ENCODE results near the gene SLC4A2.

Gene SLC4A2

DNA sequence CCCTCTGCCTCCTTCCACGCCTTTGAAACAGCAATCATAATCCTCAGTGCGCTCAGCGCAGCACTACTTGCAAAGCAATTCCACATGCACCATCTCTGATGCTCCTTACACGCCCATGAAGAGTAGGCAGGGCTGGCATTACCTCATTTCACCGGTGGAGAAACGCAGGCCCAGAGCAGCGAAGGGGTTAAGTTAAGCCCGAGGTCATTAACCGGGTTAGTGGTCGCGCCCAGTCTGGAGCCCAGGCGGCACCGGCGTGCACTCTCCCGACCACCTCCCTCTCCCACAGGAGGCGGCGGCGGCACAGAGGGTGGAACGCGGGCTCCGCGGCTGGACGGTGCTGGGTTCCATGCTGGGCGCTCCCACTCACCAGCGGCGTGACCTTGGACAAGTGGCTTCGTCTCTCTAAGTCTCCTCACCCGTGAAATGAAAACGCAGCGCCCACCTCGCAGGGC is 20.7 kb downstream of the SLC4A2 start:
- no peak for DNase-seq (ENCODE audit: low read depth)

GRCh38 chr7:151080522-151081169 is 21.3 kb downstream of the SLC4A2 start, which contains the start of gene FASTK:
FASTK (minus strand) TSS chr7:151080809; CDS start chr7:151080766, 43 bp downstream.
- no peak for DNase-seq (ENCODE audit: low read depth)

DNA sequence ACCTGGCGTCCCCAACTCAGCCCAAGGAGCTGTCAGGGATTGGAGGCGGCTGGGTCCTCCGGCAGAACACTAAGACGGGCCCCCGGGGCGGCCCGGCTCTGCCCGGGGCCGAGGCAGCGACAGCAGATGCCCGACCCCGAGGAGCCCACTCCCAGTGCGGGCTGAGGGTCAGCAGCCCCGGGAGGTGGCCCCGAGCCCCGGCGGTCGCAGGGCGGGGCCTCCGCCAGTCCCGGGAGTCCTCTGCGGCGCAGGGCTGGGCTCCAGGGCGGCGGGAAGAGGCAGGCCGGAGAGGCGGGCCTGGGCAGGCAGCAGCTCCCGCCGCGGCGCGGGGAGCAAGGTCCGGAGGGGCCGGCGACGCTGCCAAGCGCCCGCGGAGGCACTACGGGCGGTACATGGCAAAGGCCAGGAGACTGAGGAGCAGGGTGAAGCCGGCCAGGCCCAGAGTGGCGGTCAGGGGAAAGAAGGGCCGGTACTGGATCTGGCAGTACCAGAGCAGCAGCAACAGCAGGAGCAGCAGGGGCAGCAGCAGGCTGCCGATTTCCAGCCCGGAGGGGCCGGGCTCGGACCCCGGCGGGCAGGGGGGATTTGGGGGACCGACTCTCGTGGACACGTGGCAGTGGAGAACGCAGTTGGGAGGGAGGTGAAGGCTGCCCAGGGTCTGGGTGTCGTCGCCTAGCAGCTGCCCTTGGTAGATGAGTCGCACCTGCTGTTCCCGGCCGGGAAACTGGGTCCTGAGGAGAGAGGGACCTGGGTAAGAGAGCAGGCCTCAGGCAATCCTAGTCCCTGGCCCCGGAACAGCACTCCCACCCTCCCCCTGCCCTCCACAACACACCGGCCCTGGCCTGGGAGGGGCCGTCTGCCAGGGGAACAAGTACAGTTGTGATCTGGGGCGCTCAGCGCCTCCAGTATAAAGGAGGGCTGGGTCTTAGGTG is 22.0 kb downstream of the SLC4A2 start:
- DNase-seq (ENCODE audit: low read depth), result no peak

DNA sequence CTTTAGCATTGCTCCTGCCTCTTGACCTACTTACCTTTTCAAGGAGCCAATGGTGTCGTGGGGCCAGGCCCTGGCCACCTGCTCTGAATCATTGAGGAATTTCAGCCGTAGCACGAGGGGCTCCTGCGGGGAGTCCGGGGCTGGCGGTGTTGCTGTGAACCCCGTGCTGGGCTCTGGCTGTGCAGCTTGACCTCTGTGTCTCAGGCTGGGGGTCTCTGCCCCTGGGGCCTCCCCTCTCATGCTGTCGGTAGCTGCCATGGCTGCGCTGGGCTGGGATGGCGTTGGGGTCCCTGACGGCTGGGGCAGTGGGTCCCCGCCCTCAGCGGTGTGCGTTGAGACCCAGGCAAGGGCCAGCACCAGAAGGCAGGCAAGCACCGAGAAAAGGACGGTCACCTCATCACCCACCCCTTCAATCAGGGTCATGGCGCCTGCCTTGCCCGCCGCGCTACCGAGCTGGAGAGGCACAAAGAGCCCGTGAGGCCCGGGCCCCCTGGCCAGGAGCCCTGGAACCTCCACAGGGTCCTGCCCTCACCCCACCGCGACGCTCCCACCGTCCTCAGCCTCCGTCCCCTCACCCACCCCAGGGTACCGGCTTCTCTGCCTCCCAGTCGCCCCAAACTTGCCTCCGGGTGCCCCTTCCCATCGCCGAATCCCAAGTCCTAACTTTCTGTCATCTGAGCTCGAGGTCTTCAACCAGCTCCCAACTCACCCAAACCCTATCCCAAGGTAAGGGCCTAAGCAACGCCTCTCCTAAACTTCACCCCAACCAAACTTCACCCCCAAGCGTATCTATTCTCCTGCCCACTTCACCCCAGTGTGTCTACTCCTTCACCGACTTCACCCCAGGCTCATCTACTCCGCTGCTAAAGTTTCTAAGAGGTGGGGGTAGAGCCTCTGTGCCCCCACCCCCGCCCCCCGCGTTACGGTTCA is 23.0 kb downstream of the SLC4A2 start:
- DNase-seq (ENCODE audit: low read depth), result no peak

DNA sequence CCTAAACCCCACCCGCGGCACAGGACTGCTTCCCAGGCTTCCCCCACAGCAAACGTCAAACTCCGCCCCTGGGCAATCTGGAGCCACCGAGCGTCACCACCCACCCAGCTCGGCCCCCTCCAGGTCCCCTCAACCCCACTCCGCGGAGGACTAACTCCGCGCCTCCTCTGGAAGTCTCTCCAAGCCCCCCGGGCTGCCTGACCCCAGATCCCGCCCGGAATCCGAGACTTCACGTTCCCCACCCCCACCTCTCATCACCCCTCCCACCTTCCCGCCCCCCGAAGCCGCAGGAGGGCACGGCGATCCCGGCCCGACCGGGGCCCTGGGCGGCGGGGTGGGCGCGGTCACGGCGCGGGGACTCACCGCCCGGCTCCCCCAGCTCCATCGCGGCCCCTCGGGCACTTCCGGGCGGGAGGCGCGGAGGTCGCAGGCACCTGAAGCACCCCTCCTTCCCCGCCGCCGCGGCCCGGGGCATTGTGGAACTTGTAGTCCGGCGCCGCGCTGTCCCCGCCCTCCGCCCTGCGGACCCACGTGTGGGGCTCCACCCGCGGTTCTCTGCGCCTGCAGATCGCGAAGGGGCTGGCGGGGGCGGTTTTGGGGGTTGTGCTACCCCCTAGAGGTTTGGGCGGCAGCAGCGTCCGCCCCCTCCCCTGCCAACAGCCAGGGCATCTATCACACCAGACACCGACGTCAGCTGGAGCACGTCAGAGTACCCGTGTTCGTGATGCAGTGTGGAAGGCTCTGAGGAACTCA is 23.9 kb downstream of the SLC4A2 start, which contains the start of gene TMUB1:
TMUB1 (minus strand) TSS at position 423 of the 753 bp plus-strand sequence. CDS start 930 bp downstream, outside the sequence.
- DNase-seq (ENCODE audit: low read depth), result no peak

- no peak for DNase-seq (ENCODE audit: low read depth)
Observed at GRCh38 chr7:151083824-151084160, 24.4 kb downstream of the SLC4A2 start.

- no peak for DNase-seq (ENCODE audit: low read depth)
Observed at GRCh38 chr7:151085329-151085690, 25.9 kb downstream of the SLC4A2 start.

DNA sequence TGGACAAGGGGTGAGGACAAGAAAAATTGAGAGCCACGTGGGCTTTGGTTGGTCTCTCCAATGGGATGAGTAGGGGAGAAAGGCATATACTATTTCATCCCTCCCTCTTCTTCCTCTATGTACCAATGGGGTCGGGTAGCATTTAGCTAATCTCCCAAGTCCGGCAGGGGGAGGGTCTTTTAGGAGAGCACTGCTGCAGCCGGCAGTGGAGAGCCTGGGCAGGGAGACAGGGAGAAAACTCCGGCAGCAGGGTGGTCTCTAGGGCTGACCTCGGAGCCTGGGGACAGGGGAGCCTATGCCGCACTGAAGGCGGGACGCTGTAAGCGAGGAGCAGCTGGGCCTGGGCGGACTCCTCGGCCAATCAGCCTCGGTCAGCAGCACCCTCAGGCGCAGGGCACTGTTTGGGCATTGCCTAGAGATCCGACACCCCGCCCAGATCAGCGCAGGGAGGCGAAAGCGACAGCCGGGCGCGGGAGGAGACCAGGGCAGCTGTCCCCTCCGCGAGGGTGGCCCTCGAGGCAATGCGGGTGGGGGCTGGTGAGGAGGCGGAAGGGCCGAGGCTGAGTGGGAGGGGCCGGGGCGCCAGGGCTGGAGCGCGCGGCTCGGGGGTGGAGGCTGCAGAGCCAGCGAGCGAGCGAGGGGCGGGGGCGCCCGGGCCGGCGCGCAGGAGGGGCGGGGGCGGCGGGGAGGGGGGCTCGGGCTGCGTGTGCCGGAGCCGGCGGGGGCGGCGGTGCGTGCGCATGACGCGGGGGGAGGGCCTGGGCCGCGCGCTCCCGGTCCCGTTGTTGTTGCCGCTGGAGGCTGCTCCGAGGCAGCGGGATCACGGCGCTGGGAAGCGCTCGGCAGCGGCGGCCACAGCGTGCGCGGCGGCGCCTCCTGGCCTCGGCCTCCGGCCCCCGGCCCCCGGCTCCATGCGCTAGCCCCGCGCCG is 26.6 kb downstream of the SLC4A2 start, which contains the start of gene AGAP3:
AGAP3 (plus strand) TSS at position 785 of the 930 bp plus-strand sequence. CDS start 267 bp downstream, outside the sequence.
- no peak for DNase-seq (ENCODE audit: low read depth)

- no peak for DNase-seq (ENCODE audit: low read depth)
Observed at GRCh38 chr7:151086802-151087244, 27.4 kb downstream of the SLC4A2 start.

DNA sequence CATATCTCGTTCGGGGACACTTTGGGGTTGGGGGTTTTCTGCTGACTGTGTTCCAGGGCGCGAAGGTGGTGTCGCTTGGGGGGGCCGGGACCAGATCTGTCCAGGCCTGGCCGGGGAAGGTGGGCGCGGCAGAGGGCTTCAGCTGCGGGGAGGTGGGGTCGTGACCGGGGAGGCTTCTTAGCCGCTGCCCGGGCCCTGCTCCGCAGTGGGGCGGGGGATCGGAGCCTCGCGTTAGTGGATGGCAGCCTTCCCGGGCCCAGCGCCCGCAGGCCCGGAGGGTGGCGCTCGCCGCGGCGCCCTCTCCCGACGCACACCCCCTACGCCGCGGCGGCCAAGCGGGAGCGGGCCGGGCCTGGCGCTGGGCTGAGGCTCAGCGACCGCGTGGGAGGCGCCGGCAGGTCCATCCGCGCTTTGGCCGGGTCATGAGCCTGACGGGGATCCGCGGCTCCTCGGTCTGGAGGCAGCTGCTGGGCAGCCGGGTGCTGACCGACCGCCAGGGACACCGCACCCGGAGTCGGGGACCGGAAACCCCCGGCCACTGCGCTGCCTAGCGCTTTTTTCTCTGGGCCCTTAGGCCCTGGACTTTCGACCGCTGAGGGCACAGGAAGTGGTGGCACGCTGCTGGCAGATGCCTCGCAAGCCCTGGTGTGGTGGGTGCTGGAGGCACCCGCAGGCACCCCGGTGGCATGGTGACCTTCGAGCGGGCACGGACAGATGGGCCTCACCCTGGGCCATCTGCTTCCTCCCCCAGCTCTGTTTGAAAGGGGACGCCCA is 28.0 kb downstream of the SLC4A2 start:
- no peak for DNase-seq (ENCODE audit: low read depth)

DNA sequence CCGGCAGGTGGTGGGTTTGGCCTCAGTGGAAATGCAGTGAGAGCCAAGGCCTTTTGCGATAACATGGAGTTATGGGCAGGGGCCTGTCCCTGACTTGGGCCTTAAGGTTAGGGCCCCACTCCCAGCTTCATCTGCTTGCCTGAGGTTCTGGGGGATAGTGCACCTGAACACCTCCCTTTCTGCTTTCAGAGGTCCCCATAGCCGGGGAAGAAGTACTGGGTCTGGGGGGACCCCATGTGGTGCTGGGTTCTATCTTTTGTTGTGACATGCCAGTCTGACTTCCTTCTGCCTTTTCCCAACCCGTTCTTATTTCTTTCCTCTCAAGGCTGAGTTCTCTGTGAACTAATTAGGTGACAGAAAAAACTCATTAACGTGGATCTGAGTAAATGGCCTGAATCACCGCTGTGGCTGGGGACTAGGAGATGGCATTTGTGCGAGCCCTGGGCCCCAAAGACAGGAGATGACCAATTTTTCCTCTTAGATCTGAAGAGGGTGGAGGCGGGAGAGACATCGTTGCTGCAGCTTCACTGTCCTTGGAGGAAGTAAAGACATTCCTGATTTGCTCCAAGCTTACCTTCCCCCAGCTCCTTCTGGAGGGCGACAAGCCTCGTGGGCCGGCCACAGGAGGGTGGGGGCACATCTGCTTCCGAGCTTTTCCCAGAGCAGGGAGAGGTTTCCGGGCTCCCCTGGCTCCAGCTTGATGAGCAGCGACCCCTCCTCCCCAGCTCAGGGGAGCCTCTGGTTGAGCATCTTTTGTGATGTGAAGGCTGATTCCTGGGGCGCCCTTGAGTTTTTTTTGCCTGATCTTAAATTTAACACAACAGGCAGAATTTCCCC is 28.8 kb downstream of the SLC4A2 start:
- no peak for DNase-seq (ENCODE audit: low read depth)

- no peak for DNase-seq (ENCODE audit: low read depth)
Observed at GRCh38 chr7:151088856-151089699, 29.7 kb downstream of the SLC4A2 start.

- no peak for DNase-seq (ENCODE audit: low read depth)
Observed at GRCh38 chr7:151089893-151090730, 30.7 kb downstream of the SLC4A2 start.

- no peak for DNase-seq (ENCODE audit: low read depth)
Observed at GRCh38 chr7:151091003-151091402, 31.6 kb downstream of the SLC4A2 start.

GRCh38 chr7:151091431-151091830 is 32.0 kb downstream of the SLC4A2 start:
- no peak for DNase-seq (ENCODE audit: low read depth)

- no peak for DNase-seq (ENCODE audit: low read depth)
Observed at GRCh38 chr7:151091988-151092387, 32.6 kb downstream of the SLC4A2 start.

Measured in HS-5 (cell line).